A549 (cell line): ENCODE measurements around the gene TRERF1. TPM values are rescaled to one million over a fixed set of nuclear protein-coding genes. Genes with fewer than 3 reads are reported as not detected.

ENCODE experiments used
- ATAC-seq, 2 experiments: fragments of 200-7000 bp in 1 of 2; fragments of >200 bp in 1 of 2; cut with Nextera tagmentation in 1 of 2; cut with Tn5 transposase in 1 of 2; 3 replicates each; pipeline versions ENCODE4 v1.8.0 to v1.9.1; 2018 to 2020; ENCODE audit warnings: mild to moderate bottlenecking in 1 of 2, moderate library complexity in 1 of 2
- CTCF ChIA-PET: fragments of 300-600 bp; sonication (Branson Sonifier 250); formaldehyde crosslinking; extraction: SDS; loops from one replicate; lab custom pipeline; 2021; ENCODE audit warnings: antibody characterized with exemption, inconsistent platforms; lab: Yijun Ruan, JAX
- POLR2A ChIA-PET: fragments of 350-600 bp; formaldehyde crosslinking; extraction: SDS; loops from one replicate; lab custom pipeline; 2021; ENCODE audit warnings: antibody characterized with exemption, inconsistent platforms; lab: Yijun Ruan, JAX
- DNase-seq, 2 experiments: peaks; one replicate each; pipeline versions ENCODE4 v3.0.0 to v3.0.0-alpha.2; 2011 to 2016; ENCODE audit warnings: low read depth in 1 of 2, low spot score in 1 of 2
- FAIRE-seq: peaks from 2 replicates; lab custom pipeline; 2011; peaks lifted over from hg19 to GRCh38; lab: Jason Lieb, UNC
- H3K27ac ChIP-seq, 2 experiments: fragments of >200 bp; sonication (Bioruptor Twin); formaldehyde crosslinking; 3 replicates each; pipeline ENCODE4 v1.5.1; 2016 to 2017
- H3K4me1 ChIP-seq: fragments of >200 bp; sonication (Bioruptor Twin); formaldehyde crosslinking; 3 replicates; pipeline ENCODE4 v1.6.1; 2016
- H3K4me2 ChIP-seq: fragments of >200 bp; sonication (Bioruptor Twin); formaldehyde crosslinking; 3 replicates; pipeline ENCODE4 v1.6.1; 2016
- H3K4me3 ChIP-seq: fragments of >200 bp; sonication (Bioruptor Twin); formaldehyde crosslinking; 3 replicates; pipeline ENCODE4 v1.5.1; 2016
- H3K9me3 ChIP-seq: fragments of >200 bp; sonication (Bioruptor Twin); formaldehyde crosslinking; 3 replicates; pipeline ENCODE4 v1.6.1; 2016
- BHLHE40 ChIP-seq: IDR thresholded peaks from 2 replicates; pipeline ENCODE4 v1.6.1; 2012; ENCODE audit warnings: low read depth, low read length, inconsistent platforms
- CBX8 ChIP-seq: fragments of 200-600 bp; sonication (generic); IDR thresholded peaks from 2 replicates; pipeline ENCODE4 v1.6.1; 2016
- ESRRA ChIP-seq: fragments of 150-350 bp; IDR thresholded peaks from 2 replicates; pipeline ENCODE4 v1.6.1; 2014; ENCODE audit warnings: mild to moderate bottlenecking, low read length, borderline replicate concordance
- JUN ChIP-seq, 2 experiments: fragments of >200 bp; sonication (Bioruptor Twin); formaldehyde crosslinking; IDR thresholded peaks; 2 replicates in 1 of 2; 3 replicates in 1 of 2; pipeline ENCODE4 v1.6.1; 2016 to 2017
- KDM1A ChIP-seq: fragments of 200-600 bp; sonication (generic); IDR thresholded peaks from 2 replicates; pipeline ENCODE4 v1.6.1; 2016; ENCODE audit warnings: low read depth, mild to moderate bottlenecking
- NR3C1 ChIP-seq: fragments of >200 bp; sonication (Bioruptor Twin); formaldehyde crosslinking; IDR thresholded peaks from 3 replicates; pipeline ENCODE4 v1.6.1; 2017
- RAD21 ChIP-seq, 2 experiments: fragments of >200 bp in 1 of 2; sonication (Bioruptor Twin) in 1 of 2; formaldehyde crosslinking in 1 of 2; IDR thresholded peaks in 1 of 2; conservative IDR thresholded peaks in 1 of 2; 2 replicates in 1 of 2; 3 replicates in 1 of 2; pipeline ENCODE4 v1.6.1; 2012 to 2018; ENCODE audit warnings: inconsistent platforms in 1 of 2
- RARB ChIP-seq: fragments of 250-450 bp; sonication (Bioruptor Pico); IDR thresholded peaks from 2 replicates; pipeline ENCODE4 v1.8.0; 2021; ENCODE audit warnings: mild to moderate bottlenecking, moderate library complexity
- RFX5 ChIP-seq: fragments of 450-650 bp; IDR thresholded peaks from 2 replicates; pipeline ENCODE4 v1.7.1; 2014; ENCODE audit warnings: antibody characterized with exemption, mild to moderate bottlenecking, moderate library complexity
- SREBF2 ChIP-seq: fragments of 450-650 bp; IDR thresholded peaks from 2 replicates; pipeline ENCODE4 v1.6.1; 2014; ENCODE audit warnings: mild to moderate bottlenecking, moderate library complexity
- WGBS: methylation state at CpG from one replicate; pipeline ENCODE4 v1.1.6; 2017; ENCODE audit errors: missing lambda C conversion rate; 5-methylcytosine and 5-hydroxymethylcytosine counted together
- polyA plus RNA-seq, 4 experiments: library from polyadenylated mRNA; depleted of rRNA in 3 of 4; stranded (reverse); fragments of >200 nt; fragmentation: RNase III in 1 of 4; extraction: RNeasy Plus Mini Kit Qiagen cat#74134 plus additional on column Dnase treatment in 1 of 4; gene quantifications; 2 replicates in 3 of 4; 3 replicates in 1 of 4; pipeline ENCODE4 v1.2.3, GENCODE V29; 2011 to 2017
- TF ChIP-seq, protein P1 (sequence below): fragments of >200 bp; sonication (Bioruptor Twin); formaldehyde crosslinking; IDR thresholded peaks from 3 replicates; pipeline ENCODE4 v1.6.1; 2016
- TF ChIP-seq, protein P2 (sequence below): fragments of 250-450 bp; sonication (Bioruptor Pico); IDR thresholded peaks from 2 replicates; pipeline ENCODE4 v1.5.0; 2021; ENCODE audit warnings: mild to moderate bottlenecking, moderate library complexity, borderline replicate concordance
- TF ChIP-seq, protein P3 (sequence below): fragments of >200 bp; sonication (Bioruptor Twin); formaldehyde crosslinking; IDR thresholded peaks from 2 replicates; pipeline ENCODE4 v1.6.1; 2016

Gene TRERF1
- polyA plus RNA-seq, 2 of the 4 experiments (the other 2 are of a cell fraction), result 2.4 to 3.5 TPM

DNA sequence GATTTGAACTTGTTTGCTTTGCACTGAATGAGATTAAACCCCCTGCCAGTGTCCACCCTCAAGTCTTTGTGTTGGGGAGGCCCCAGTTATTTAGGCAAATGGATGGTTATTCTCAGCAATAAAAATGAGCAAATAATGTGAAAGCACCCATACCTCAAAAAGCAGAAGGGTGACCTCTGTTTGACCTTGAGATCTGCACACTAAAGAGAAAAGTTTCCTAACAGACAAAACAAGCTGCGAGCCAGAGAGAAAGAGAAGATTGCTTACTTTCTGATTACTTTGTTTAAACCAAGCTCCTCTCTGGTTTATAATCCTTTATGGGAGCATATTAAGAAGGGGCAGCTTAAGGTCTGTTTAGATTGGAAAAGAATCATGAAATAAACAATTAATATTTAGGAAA, 30.4 kb upstream of the TRERF1 start:
- H3K9me3 ChIP-seq, result no peaks in the 10 kb centered on the region
- FAIRE-seq, result no peak
- TF ChIP-seq RAD21 (conservative IDR thresholded peaks at IDR 0.05 in 1 of 2, IDR thresholded peaks at IDR 0.05 in 1 of 2) (no peak), ESRRA (no peak), NR3C1 (no peak), SREBF2 (no peak), CBX8 (no peak)
- H3K4me1 ChIP-seq, result no peaks in the 10 kb centered on the region
- ChIA-PET CTCF (no interaction called here), POLR2A (no interaction called here)
- WGBS, result 57% methylated on average over 1 of the region's 1 CpG
- no peak for DNase-seq
- H3K27ac ChIP-seq, result no peak overlapping the region
- H3K4me2 ChIP-seq, result no peak overlapping the region
- H3K4me3 ChIP-seq, result no peak overlapping the region
- no peak for ATAC-seq

DNA sequence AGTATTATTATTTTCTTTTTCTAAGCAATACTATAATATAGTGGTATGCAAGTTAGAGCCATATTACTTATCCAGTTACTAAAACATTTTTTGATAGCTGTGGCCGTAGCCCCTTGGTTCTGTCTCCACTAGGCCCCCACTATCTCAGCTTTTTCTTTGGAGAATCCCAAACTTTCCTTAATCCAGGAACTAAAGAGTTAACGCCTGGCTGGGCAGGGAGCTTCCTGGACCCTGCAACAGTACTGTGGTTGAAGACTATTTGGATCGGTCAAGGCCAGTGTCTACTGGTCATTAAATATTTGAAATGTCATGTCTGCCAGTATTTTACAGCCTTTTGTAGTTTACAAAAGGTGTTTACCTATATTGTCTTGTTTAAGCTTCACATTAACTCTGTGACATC, 20.0 kb upstream of the TRERF1 start:
- 58% methylated on average over 3 of the region's 3 CpGs for WGBS
- FAIRE-seq (no peak), ATAC-seq (no peak)

DNA sequence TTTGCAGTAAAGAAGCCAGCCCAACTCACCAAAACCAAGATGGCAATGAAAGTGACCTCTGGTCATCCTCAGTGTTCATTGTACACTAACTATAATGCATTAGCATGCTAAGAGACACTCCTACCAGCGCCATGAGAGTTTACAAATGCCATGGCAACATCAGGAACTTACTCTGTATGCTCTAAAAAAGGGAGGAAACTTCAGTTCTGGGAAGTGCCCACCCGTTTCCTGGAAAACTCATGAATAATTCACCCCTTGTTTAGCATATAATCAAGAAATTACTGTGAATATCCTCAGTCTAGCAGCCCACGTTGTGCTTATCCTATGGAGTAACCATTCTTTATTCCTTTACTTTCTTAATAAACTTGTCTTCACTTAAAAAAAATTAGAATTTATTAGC, 19.4 kb upstream of the TRERF1 start:
- no peak for FAIRE-seq
- Histone ChIP-seq H3K27ac (no peak overlapping the region), H3K4me3 (no peak overlapping the region), H3K4me1 (no peaks in the 10 kb centered on the region), H3K9me3 (peaks cover 4% of the 10 kb centered on the region; the same call in 2 of the 3 replicates), H3K4me2 (no peak overlapping the region)
- no peak for DNase-seq
- ATAC-seq, result no peak
- WGBS, result 33% methylated on average over 3 of the region's 3 CpGs
- TF ChIP-seq RFX5 (no peak), KDM1A (no peak), RARB (CRISPR knock-in tag) (no peak), JUN (IDR thresholded peaks at IDR 0.05) (no peak), CBX8 (no peak)
- TF ChIP-seq, protein P1, sequence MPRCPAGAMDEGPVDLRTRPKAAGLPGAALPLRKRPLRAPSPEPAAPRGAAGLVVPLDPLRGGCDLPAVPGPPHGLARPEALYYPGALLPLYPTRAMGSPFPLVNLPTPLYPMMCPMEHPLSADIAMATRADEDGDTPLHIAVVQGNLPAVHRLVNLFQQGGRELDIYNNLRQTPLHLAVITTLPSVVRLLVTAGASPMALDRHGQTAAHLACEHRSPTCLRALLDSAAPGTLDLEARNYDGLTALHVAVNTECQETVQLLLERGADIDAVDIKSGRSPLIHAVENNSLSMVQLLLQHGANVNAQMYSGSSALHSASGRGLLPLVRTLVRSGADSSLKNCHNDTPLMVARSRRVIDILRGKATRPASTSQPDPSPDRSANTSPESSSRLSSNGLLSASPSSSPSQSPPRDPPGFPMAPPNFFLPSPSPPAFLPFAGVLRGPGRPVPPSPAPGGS, result no peak
- TF ChIP-seq, protein P2, sequence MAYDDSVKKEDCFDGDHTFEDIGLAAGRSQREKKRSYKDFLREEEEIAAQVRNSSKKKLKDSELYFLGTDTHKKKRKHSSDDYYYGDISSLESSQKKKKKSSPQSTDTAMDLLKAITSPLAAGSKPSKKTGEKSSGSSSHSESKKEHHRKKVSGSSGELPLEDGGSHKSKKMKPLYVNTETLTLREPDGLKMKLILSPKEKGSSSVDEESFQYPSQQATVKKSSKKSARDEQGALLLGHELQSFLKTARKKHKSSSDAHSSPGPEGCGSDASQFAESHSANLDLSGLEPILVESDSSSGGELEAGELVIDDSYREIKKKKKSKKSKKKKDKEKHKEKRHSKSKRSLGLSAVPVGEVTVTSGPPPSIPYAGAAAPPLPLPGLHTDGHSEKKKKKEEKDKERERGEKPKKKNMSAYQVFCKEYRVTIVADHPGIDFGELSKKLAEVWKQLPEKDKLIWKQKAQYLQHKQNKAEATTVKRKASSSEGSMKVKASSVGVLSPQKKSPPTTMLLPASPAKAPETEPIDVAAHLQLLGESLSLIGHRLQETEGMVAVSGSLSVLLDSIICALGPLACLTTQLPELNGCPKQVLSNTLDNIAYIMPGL (CRISPR knock-in tag), result no peak
- CTCF ChIA-PET, result interaction anchor here (0.8 kb wide), 1 partner anchor 18 kb away, joined by 4 read pairs; no protein-coding TSS in a partner anchor
- POLR2A ChIA-PET, result no interaction called here

More for the DNA sequence above, 20.0 kb upstream of the TRERF1 start:
- POLR2A ChIA-PET, result no interaction called here
- TF ChIP-seq, protein P3, sequence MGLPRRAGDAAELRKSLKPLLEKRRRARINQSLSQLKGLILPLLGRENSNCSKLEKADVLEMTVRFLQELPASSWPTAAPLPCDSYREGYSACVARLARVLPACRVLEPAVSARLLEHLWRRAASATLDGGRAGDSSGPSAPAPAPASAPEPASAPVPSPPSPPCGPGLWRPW, result no peak
- no peak for TF ChIP-seq BHLHE40
- no peak for TF ChIP-seq RAD21 (conservative IDR thresholded peaks at IDR 0.05 in 1 of 2, IDR thresholded peaks at IDR 0.05 in 1 of 2)
- TF ChIP-seq, all 56 proteins: peak for 0
- Histone ChIP-seq H3K9me3 (peaks cover 4% of the 10 kb centered on the region; the same call in 2 of the 3 replicates), H3K4me2 (no peak overlapping the region), H3K27ac (no peak overlapping the region), H3K4me3 (no peak overlapping the region), H3K4me1 (no peaks in the 10 kb centered on the region)
- no peak for DNase-seq
- CTCF ChIA-PET, result interaction anchor here (1.1 kb wide), 1 partner anchor 10 kb away, joined by 3 read pairs; no protein-coding TSS in a partner anchor

DNA sequence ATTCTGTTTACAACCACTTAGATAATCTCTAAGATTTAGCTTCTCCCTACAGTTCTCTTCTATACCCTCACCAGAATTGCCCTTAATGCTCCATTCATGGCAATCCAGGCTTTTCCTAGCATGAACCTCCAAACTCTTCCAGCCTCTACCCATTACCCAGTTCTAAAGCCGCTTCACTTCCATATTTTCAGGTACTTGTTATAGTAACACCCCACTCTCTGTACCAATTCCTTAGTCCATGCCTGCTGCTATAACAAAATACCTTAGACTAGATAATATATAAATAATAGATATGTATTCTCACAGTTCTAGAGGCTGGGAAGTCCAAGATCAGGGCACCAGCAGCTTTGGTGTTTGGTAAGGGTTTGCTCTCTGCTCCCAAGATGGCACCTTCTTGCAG, 16.5 kb upstream of the TRERF1 start:
- H3K9me3 ChIP-seq, result peaks cover 4% of the 10 kb centered on the region; the same call in 2 of the 3 replicates
- ChIA-PET POLR2A (no interaction called here), CTCF (interaction anchor here (0.5 to 1.2 kb wide), 2 partner anchors 79 to 234 kb away, joined by 3 to 4 read pairs; no protein-coding TSS in a partner anchor)
- FAIRE-seq (no peak), DNase-seq (no peak), ATAC-seq (no peak)
- WGBS, result 93% methylated on average over 1 of the region's 1 CpG
- H3K4me1 ChIP-seq, result no peaks in the 10 kb centered on the region
- no peak for TF ChIP-seq JUN (IDR thresholded peaks at IDR 0.05)
- no peak overlapping the region for H3K4me3 ChIP-seq
- no peak overlapping the region for H3K4me2 ChIP-seq
- H3K27ac ChIP-seq, result no peak overlapping the region
